ENCODE results near the gene JUNB. TPM values are rescaled to one million over a fixed set of nuclear protein-coding genes. Genes with fewer than 3 reads are reported as not detected.

Gene JUNB
- total and polyA plus RNA-seq, 2 of the 13 experiments (the other 11 are each of a cell fraction or from before 2014, with no cell fraction given) = 7.7 to 8.2 TPM

GRCh38 chr19:12806242-12807081 lies 15.2 kb downstream of the JUNB start, which contains the start of gene RNASEH2A (continued):
- TF ChIP-seq NFAT5 (CRISPR knock-in tag; IDR thresholded peaks at IDR 0.05) (peak; percentile 33; the same call in 1 of the 2 replicates), ZSCAN9 (CRISPR knock-in tag; IDR thresholded peaks at IDR 0.05; ENCODE audit: borderline replicate concordance) (peak; percentile 63; the same call in 1 of the 2 replicates), PPARG (CRISPR knock-in tag; conservative IDR thresholded peaks at IDR 0.05) (peak; percentile 67; the same call in 1 of the 2 replicates), TCF7L2 (IDR thresholded peaks at IDR 0.05; ENCODE audit: low read depth, low read length) (no peak), ZNF138 (CRISPR knock-in tag; IDR thresholded peaks at IDR 0.05; ENCODE audit: low read depth) (peak; percentile 70; the same call in 1 of the 2 replicates), HDAC2 (CRISPR knock-in tag; IDR thresholded peaks at IDR 0.05) (peak; percentile 65), DPF2 (CRISPR knock-in tag; IDR thresholded peaks at IDR 0.05; ENCODE audit: borderline replicate concordance, low read depth) (no peak), DRAP1 (CRISPR knock-in tag; IDR thresholded peaks at IDR 0.05) (peak; percentile 54), SATB2 (CRISPR knock-in tag; IDR thresholded peaks at IDR 0.05) (peak; percentile 83; the same call in 1 of the 2 replicates), ZNF788 (CRISPR knock-in tag; IDR thresholded peaks at IDR 0.05; ENCODE audit: borderline replicate concordance) (peak; percentile 82; the same call in 1 of the 2 replicates), RFXANK (CRISPR knock-in tag; IDR thresholded peaks at IDR 0.05) (peak; percentile 68; the same call in 1 of the 2 replicates), ZNF747 (CRISPR knock-in tag; IDR thresholded peaks at IDR 0.05; ENCODE audit: borderline replicate concordance) (peak; percentile 47; the same call in 1 of the 2 replicates), GLI4 (CRISPR knock-in tag; IDR thresholded peaks at IDR 0.05; ENCODE audit: borderline replicate concordance) (0 out of 2 replicates have a peak, but pooled peaks have one; percentile 67), ZNF598 (CRISPR knock-in tag; IDR thresholded peaks at IDR 0.05; ENCODE audit: borderline replicate concordance) (peak; percentile 66; the same call in 1 of the 2 replicates), ZNF597 (CRISPR knock-in tag; IDR thresholded peaks at IDR 0.05) (no peak), ZC3H4 (CRISPR knock-in tag; IDR thresholded peaks at IDR 0.05; ENCODE audit: borderline replicate concordance) (no peak), ZSCAN22 (CRISPR knock-in tag; IDR thresholded peaks at IDR 0.05) (0 out of 2 replicates have a peak, but pooled peaks have one; percentile 53), NFE2L1 (CRISPR knock-in tag; IDR thresholded peaks at IDR 0.05; ENCODE audit: borderline replicate concordance) (no peak), ZNF678 (CRISPR knock-in tag; IDR thresholded peaks at IDR 0.05) (peak; percentile 62; the same call in 1 of the 2 replicates), CSRNP1 (CRISPR knock-in tag; IDR thresholded peaks at IDR 0.05) (peak; percentile 73; the same call in 1 of the 2 replicates), SRSF1 (optimal IDR thresholded peaks at IDR 0.05; ENCODE audit: low read depth, low read length) (no peak)

Measured in HepG2 (cell line).